ENCODE measurements around the gene SMIM13. TPM values are rescaled to one million over a fixed set of nuclear protein-coding genes. Genes with fewer than 3 reads are reported as not detected.

Gene SMIM13
- total RNA-seq, 2 donors from 2014 or later, result 7.5 to 8.4 TPM

DNA sequence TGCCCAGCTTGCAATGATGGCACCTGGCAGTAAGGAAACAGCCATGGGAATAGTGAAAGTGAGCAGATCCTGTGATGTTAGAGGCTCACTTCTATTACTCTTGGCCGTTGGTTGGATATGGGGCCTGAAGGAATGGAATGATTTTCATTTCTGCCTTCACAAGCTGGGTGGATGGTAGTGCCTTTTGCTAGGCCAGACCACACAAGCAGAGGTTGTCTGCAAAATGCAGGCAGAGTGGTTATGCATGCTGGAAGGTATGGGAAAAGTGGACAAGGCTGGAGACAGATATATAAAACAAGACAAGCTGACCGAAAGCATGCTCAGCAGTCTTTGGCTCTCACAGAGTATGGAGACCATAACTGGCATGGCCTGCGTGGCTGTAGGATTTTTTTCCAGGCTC lies 68.6 kb downstream of the SMIM13 start:
- DNase-seq (ENCODE audit: low spot score), result no peak
- H3K36me3 ChIP-seq, result no peaks in the 10 kb centered on the region
- no peaks in the 10 kb centered on the region for H3K27me3 ChIP-seq (replicated peaks; ENCODE audit: insufficient read depth)
- H3K4me3 ChIP-seq, result no peak overlapping the region
- no peak for ATAC-seq (ENCODE audit: insufficient number of reproducible peaks, low FRiP score, low read depth)
- no peak overlapping the region for H3K27ac ChIP-seq
- TF ChIP-seq, protein P1, sequence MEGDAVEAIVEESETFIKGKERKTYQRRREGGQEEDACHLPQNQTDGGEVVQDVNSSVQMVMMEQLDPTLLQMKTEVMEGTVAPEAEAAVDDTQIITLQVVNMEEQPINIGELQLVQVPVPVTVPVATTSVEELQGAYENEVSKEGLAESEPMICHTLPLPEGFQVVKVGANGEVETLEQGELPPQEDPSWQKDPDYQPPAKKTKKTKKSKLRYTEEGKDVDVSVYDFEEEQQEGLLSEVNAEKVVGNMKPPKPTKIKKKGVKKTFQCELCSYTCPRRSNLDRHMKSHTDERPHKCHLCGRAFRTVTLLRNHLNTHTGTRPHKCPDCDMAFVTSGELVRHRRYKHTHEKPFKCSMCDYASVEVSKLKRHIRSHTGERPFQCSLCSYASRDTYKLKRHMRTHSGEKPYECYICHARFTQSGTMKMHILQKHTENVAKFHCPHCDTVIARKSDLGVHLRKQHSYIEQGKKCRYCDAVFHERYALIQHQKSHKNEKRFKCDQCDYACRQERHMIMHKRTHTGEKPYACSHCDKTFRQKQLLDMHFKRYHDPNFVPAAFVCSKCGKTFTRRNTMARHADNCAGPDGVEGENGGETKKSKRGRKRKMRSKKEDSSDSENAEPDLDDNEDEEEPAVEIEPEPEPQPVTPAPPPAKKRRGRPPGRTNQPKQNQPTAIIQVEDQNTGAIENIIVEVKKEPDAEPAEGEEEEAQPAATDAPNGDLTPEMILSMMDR (IDR thresholded peaks at IDR 0.05), result no peak
- H3K4me1 ChIP-seq (ENCODE audit: control insufficient read depth in 1 of 2, low read depth in 2 of 2), result no peaks in the 10 kb centered on the region
- no peaks in the 10 kb centered on the region for H3K9me3 ChIP-seq

GRCh38 chr6:11163932-11164331 lies 70.3 kb downstream of the SMIM13 start:
- no peaks in the 10 kb centered on the region for H3K9me3 ChIP-seq
- no peaks in the 10 kb centered on the region for H3K36me3 ChIP-seq
- H3K27me3 ChIP-seq (replicated peaks; ENCODE audit: insufficient read depth), result no peaks in the 10 kb centered on the region
- no peak overlapping the region for H3K27ac ChIP-seq
- no peak overlapping the region for H3K4me3 ChIP-seq
- ATAC-seq (ENCODE audit: insufficient number of reproducible peaks, low FRiP score, low read depth) (no peak), DNase-seq (ENCODE audit: low spot score) (no peak)
- TF ChIP-seq, protein P1 (IDR thresholded peaks at IDR 0.05), result no peak
- H3K4me1 ChIP-seq (ENCODE audit: control insufficient read depth in 1 of 2, low read depth in 2 of 2), result no peaks in the 10 kb centered on the region

- TF ChIP-seq, protein P1 (IDR thresholded peaks at IDR 0.05), result no peak
These were observed 71.3 kb downstream of the SMIM13 start for GRCh38 chr6:11164717-11165646.

DNA sequence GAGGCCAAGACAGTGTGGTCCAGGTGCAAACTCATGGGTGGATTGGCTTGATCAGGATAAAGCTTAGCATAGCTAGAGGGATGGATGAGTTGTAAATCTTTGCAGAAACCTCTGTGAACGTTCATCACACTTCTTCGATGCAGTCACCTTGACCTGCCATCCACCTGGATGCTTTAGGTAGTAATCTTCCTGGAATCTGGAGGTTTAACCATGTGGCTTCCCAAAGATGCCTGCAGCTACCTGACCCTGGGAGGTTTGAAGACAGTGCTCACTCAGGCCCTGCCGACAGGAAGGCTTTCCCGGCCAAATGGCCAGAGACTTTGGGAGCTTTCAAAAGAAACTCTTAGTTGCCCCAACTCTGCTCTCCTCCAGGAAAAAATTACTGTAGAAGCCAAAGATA lies 73.3 kb downstream of the SMIM13 start:
- no peak for ATAC-seq (ENCODE audit: insufficient number of reproducible peaks, low FRiP score, low read depth)
- H3K9me3 ChIP-seq, result no peaks in the 10 kb centered on the region
- no peaks in the 10 kb centered on the region for H3K36me3 ChIP-seq
- no peak overlapping the region for H3K4me3 ChIP-seq
- H3K27ac ChIP-seq, result no peak overlapping the region
- TF ChIP-seq, protein P1 (IDR thresholded peaks at IDR 0.05), result no peak
- H3K27me3 ChIP-seq (replicated peaks; ENCODE audit: insufficient read depth), result no peaks in the 10 kb centered on the region
- no peaks in the 10 kb centered on the region for H3K4me1 ChIP-seq (ENCODE audit: control insufficient read depth in 1 of 2, low read depth in 2 of 2)
- DNase-seq (ENCODE audit: low spot score), result no peak

More at GRCh38 chr6:11164717-11165646, 71.3 kb downstream of the SMIM13 start:
- Histone ChIP-seq H3K36me3 (no peaks in the 10 kb centered on the region), H3K4me3 (no peak overlapping the region), H3K27ac (no peak overlapping the region), H3K27me3 (replicated peaks; ENCODE audit: insufficient read depth) (no peaks in the 10 kb centered on the region), H3K9me3 (no peaks in the 10 kb centered on the region), H3K4me1 (ENCODE audit: control insufficient read depth in 1 of 2, low read depth in 2 of 2) (no peaks in the 10 kb centered on the region)
- DNase-seq (ENCODE audit: low spot score) (no peak), ATAC-seq (ENCODE audit: insufficient number of reproducible peaks, low FRiP score, low read depth) (no peak)

GRCh38 chr6:11168091-11168635 lies 74.5 kb downstream of the SMIM13 start:
- no peaks in the 10 kb centered on the region for H3K27me3 ChIP-seq (replicated peaks; ENCODE audit: insufficient read depth)
- peaks cover 5 to 7% of the 10 kb centered on the region in 2 donors for H3K4me1 ChIP-seq (ENCODE audit: control insufficient read depth in 1 of 2, low read depth in 2 of 2)
- H3K36me3 ChIP-seq, result no peaks in the 10 kb centered on the region
- H3K4me3 ChIP-seq, result no peak overlapping the region
- TF ChIP-seq, protein P1 (IDR thresholded peaks at IDR 0.05), result no peak
- no peak for DNase-seq (ENCODE audit: low spot score)
- H3K27ac ChIP-seq, result no peak overlapping the region
- no peak for ATAC-seq (ENCODE audit: insufficient number of reproducible peaks, low FRiP score, low read depth)
- H3K9me3 ChIP-seq, result no peaks in the 10 kb centered on the region
